Tibial nerve (tissue), 3 donors: Measurements from ENCODE around the gene GRK1.

ENCODE experiments used
- EP300 ChIP-seq, 2 donors: sonication (generic); formaldehyde crosslinking; IDR thresholded peaks; one replicate each; pipeline ENCODE4 v1.6.1; 2017; ENCODE audit warnings: antibody characterized with exemption in 2 of 2, mild to moderate bottlenecking in 1 of 2
- POLR2A ChIP-seq, 2 donors: fragments of 450-650 bp; IDR thresholded peaks; one replicate each; pipeline ENCODE4 v1.6.1; 2017; ENCODE audit warnings: antibody characterized with exemption in 2 of 2, mild to moderate bottlenecking in 2 of 2, moderate library complexity in 2 of 2

DNA sequence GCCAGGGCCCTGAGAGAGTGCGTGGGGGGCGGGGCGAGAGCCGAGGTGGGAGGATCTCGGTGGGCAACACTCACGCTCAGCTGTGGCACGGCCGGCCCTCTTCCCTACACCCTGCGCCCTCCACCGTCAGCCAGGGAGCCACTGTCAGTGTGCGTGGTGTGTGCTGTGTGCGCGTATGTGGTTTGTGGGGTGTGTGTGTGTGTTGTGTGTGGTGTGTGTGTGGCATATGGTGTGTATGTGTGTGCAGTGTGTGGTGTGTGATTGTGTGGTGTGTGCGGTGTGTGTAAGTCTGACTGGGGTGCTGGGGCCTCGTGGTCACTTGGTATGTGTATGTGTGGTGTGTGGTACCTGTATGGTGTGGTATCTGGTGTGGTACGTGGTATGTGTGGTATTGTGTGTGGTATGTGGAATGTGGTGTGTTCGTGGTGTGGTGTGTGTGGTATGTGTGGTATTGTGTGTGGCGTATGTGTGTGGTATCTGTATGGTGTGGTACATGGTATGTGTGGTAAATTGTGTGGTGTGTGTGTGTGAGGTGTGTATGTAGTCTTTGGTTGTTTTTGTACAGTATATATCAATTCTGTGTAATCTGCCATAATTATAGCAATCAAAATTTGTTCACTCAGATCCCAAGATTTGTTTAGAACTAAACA lies 5.1 kb downstream of the GRK1 start:
- TF ChIP-seq POLR2A (IDR thresholded peaks at IDR 0.05), result no peak
- no peak for TF ChIP-seq EP300 (IDR thresholded peaks at IDR 0.05)
